GM23248 (cell line): ENCODE measurements around the gene OR2T2.
"Not testable (repeated sequence)": the region's sequence is repeated elsewhere in the genome, so short reads cannot be mapped to it uniquely, and the experiment has no call there.

Experiments used
- EZH2 ChIP-seq: fragments of 200-600 bp; sonication (generic); IDR thresholded peaks from 2 replicates; pipeline ENCODE4 v1.6.1; 2018; ENCODE audit warnings: antibody characterized with exemption, mild to moderate bottlenecking; ENCODE audit not compliant: insufficient read depth, poor library complexity, severe bottlenecking
- EZH2phosphoT487 ChIP-seq: fragments of 200-600 bp; sonication (generic); IDR thresholded peaks from 2 replicates; pipeline ENCODE4 v1.6.1; 2018; ENCODE audit warnings: antibody characterized with exemption, moderate library complexity, mild to moderate bottlenecking, low read depth; ENCODE audit not compliant: insufficient read depth

DNA sequence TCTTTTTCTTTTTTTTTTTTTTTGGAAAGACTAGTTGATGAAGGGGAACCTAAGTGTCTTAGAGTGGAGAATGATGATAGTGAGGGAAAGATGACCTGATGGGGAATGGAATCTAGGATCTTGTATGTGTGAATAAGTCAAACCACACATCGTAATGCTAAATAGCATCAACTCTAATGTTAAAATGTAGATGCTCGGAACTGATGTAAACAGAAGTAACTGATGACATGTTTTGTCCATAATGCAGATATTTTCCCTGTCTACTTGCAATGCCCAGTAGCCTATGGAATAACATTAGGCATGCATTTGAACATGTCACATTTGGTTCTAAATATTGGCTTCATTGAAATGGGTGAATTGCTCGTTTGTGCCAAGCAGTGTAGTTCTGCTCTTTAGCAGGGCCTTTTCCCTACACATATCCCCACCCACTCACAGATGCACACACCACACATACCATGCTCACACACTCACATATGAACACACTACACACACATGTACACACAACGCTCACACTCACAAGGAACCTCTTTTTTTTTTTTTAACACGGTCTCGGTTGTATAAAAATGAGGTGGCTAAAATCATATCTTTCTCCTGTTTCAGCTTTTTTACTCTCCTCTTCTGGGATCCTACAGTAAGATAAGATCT, 4.5 kb downstream of the OR2T2 start:
- TF ChIP-seq EZH2phosphoT487, EZH2: not testable (repeated sequence)
